NB4 (cell line): ENCODE results near the gene PMPCA.
A peak's percentile ranks its signal among the peaks of the same experiment; 100 is the strongest.

Experiments
- DNase-seq: peaks from one replicate; pipeline ENCODE4 v3.0.0; 2010; ENCODE audit warnings: low read depth
- H3K4me3 ChIP-seq: one replicate; pipeline ENCODE4 v1.5.1; 2011; ENCODE audit warnings: mild to moderate bottlenecking, low read depth, low read length, moderate library complexity
- MYC ChIP-seq: IDR thresholded peaks from 2 replicates; pipeline ENCODE4 v1.6.1; 2011; ENCODE audit warnings: low read depth, low read length
- POLR2A ChIP-seq: IDR thresholded peaks from 2 replicates; pipeline ENCODE4 v1.6.1; 2011; ENCODE audit warnings: mild to moderate bottlenecking; ENCODE audit not compliant: insufficient read length; ENCODE audit errors: extremely low read depth
- TF ChIP-seq, protein P1 (sequence below): IDR thresholded peaks from one replicate; pipeline ENCODE4 v1.5.1; 2012; ENCODE audit warnings: low read depth, low read length
- TF ChIP-seq, protein P2 (sequence below): IDR thresholded peaks from 2 replicates; pipeline ENCODE4 v1.6.1; 2011; ENCODE audit warnings: low read depth, low read length

PMPCA gene

DNA sequence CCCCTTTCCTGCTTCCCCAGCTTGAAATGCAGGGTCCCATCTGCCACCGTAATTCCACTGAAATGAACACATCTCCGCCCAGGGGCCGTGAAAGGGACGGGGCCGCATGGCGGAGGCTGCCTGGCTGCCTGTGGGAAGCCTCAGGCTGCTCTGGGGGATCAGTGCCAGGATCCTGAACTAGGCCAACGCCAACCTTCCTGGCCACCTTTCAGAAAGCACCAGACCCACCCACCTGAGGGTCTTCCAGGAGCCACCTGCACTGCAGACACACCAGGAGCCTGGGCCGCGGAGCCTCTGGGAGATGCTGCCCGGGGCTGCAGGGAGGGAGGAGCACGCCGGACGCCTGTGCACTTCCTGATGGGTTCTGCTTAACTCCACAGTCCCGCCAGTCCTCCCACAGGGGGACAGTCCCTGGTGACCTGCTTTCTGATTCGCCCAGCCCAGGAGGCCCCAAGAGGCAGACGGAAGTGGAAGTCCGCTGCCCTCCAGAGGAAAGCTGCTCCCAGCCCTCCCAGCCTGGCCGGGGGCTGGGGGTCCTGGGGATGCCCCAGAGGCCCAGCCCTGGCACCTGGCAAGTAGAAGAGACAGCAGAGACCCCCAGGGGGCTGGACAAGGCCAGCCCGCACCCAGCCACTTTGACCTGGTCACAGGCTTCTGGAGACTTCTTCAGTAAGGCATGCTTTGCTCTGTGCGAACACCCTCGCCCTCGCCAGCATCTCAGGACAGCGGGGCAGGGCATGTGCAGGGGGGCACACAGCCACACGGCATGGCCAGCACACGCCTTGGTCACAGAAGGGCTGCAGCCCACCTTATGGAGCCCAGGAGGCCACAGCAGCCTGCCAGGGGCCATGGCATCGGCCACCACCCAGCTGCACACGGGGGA lies 36.9 kb upstream of the PMPCA start, which contains the start of gene CARD9:
Gene CARD9 (minus strand): TSS at position 370 of the 883 bp plus-strand sequence. CDS start 1,591 bp downstream, outside the sequence.
- TF ChIP-seq MYC (peak; percentile 78), POLR2A (peak; percentile 78)
- TF ChIP-seq, protein P1, sequence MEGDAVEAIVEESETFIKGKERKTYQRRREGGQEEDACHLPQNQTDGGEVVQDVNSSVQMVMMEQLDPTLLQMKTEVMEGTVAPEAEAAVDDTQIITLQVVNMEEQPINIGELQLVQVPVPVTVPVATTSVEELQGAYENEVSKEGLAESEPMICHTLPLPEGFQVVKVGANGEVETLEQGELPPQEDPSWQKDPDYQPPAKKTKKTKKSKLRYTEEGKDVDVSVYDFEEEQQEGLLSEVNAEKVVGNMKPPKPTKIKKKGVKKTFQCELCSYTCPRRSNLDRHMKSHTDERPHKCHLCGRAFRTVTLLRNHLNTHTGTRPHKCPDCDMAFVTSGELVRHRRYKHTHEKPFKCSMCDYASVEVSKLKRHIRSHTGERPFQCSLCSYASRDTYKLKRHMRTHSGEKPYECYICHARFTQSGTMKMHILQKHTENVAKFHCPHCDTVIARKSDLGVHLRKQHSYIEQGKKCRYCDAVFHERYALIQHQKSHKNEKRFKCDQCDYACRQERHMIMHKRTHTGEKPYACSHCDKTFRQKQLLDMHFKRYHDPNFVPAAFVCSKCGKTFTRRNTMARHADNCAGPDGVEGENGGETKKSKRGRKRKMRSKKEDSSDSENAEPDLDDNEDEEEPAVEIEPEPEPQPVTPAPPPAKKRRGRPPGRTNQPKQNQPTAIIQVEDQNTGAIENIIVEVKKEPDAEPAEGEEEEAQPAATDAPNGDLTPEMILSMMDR: no peak
- TF ChIP-seq, protein P2, sequence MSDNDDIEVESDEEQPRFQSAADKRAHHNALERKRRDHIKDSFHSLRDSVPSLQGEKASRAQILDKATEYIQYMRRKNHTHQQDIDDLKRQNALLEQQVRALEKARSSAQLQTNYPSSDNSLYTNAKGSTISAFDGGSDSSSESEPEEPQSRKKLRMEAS: peak; percentile 50; the same call in 1 of the 2 replicates
- DNase-seq: peak; percentile 94
- peak within 1 kb of the TSS; percentile 92 for H3K4me3 ChIP-seq

- no peak for DNase-seq
- TF ChIP-seq, protein P1: no peak
- TF ChIP-seq POLR2A: no peak
- TF ChIP-seq, protein P2: no peak
- no peak for TF ChIP-seq MYC
- no peak overlapping the region for H3K4me3 ChIP-seq
These were observed 36.3 kb upstream of the PMPCA start for GRCh38 chr9:136374183-136374575.

GRCh38 chr9:136375096-136375495 lies 35.4 kb upstream of the PMPCA start:
- no peak overlapping the region for H3K4me3 ChIP-seq
- no peak for DNase-seq
- TF ChIP-seq, protein P1: no peak
- TF ChIP-seq POLR2A (no peak), MYC (no peak)
- TF ChIP-seq, protein P2: no peak

- DNase-seq: peak; percentile 73
- TF ChIP-seq POLR2A: no peak
- TF ChIP-seq MYC: no peak
- TF ChIP-seq, protein P1: no peak
- TF ChIP-seq, protein P2: no peak
- H3K4me3 ChIP-seq: no peak overlapping the region
These were observed 34.0 kb upstream of the PMPCA start for GRCh38 chr9:136376457-136376856.

GRCh38 chr9:136377341-136378169 lies 32.9 kb upstream of the PMPCA start:
- peak overlapping the region; percentile 40 for H3K4me3 ChIP-seq
- TF ChIP-seq MYC: peak; percentile 39; the same call in 1 of the 2 replicates
- TF ChIP-seq, protein P2: peak; percentile 32; the same call in 1 of the 2 replicates
- TF ChIP-seq, protein P1: no peak
- peak; percentile 32 for TF ChIP-seq POLR2A
- DNase-seq: peak; percentile 94
